Hepatocyte (in vitro differentiated cells): Measurements from ENCODE around the gene SPATS2. TPM values are rescaled to one million over a fixed set of nuclear protein-coding genes. Genes with fewer than 3 reads are reported as not detected.

Source experiments
- DNase-seq: peaks from one replicate; pipeline ENCODE4 v3.0.0-alpha.2; 2016; ENCODE audit warnings: low spot score
- H2AFZ ChIP-seq: fragments of 200-600 bp; sonication (generic); 2 replicates; pipeline ENCODE4 v1.6.0; 2016; ENCODE audit warnings: antibody characterized with exemption, mild to moderate bottlenecking
- H3K27ac ChIP-seq: fragments of 200-600 bp; sonication (generic); 2 replicates; pipeline ENCODE4 v1.5.1; 2016; ENCODE audit warnings: mild to moderate bottlenecking
- H3K27me3 ChIP-seq: fragments of 200-600 bp; sonication (generic); 2 replicates; pipeline ENCODE4 v1.6.1; 2016
- H3K36me3 ChIP-seq: fragments of 200-600 bp; sonication (generic); replicated peaks from 2 replicates; pipeline ENCODE4 v1.5.1; 2016; ENCODE audit warnings: low read depth; ENCODE audit not compliant: insufficient read depth
- H3K4me1 ChIP-seq: fragments of 200-600 bp; sonication (generic); 2 replicates; pipeline ENCODE4 v1.5.1; 2016; ENCODE audit warnings: mild to moderate bottlenecking, moderate library complexity; ENCODE audit not compliant: insufficient read depth
- H3K4me2 ChIP-seq: fragments of 200-600 bp; sonication (generic); 2 replicates; pipeline ENCODE4 v1.6.0; 2016
- H3K4me3 ChIP-seq: fragments of 200-600 bp; sonication (generic); 2 replicates; pipeline ENCODE4 v1.5.1; 2016; ENCODE audit warnings: mild to moderate bottlenecking
- H3K79me2 ChIP-seq: fragments of 200-600 bp; sonication (generic); 2 replicates; pipeline ENCODE4 v1.6.0; 2017; ENCODE audit warnings: mild to moderate bottlenecking
- H3K9me2 ChIP-seq: fragments of 200-600 bp; sonication (generic); replicated peaks from 2 replicates; pipeline ENCODE4 v1.6.0; 2017; ENCODE audit warnings: mild to moderate bottlenecking; ENCODE audit not compliant: insufficient read depth
- H3K9me3 ChIP-seq: fragments of 200-600 bp; sonication (generic); 2 replicates; pipeline ENCODE4 v1.5.1; 2016; ENCODE audit warnings: low read depth, mild to moderate bottlenecking
- H4K20me1 ChIP-seq: fragments of 200-600 bp; sonication (generic); 2 replicates; pipeline ENCODE4 v1.6.0; 2016; ENCODE audit warnings: mild to moderate bottlenecking; ENCODE audit not compliant: insufficient read depth, poor library complexity, severe bottlenecking
- CTCF ChIP-seq: fragments of 200-600 bp; sonication (generic); IDR thresholded peaks from 2 replicates; pipeline ENCODE4 v1.5.1; 2016; ENCODE audit warnings: antibody characterized with exemption, mild to moderate bottlenecking; ENCODE audit not compliant: poor library complexity
- EZH2 ChIP-seq: fragments of 200-600 bp; sonication (generic); IDR thresholded peaks from 2 replicates; pipeline ENCODE4 v1.6.1; 2016; ENCODE audit warnings: antibody characterized with exemption, mild to moderate bottlenecking, borderline replicate concordance
- EZH2phosphoT487 ChIP-seq: fragments of 200-600 bp; sonication (generic); IDR thresholded peaks from one replicate; pipeline ENCODE4 v1.6.1; 2018; ENCODE audit warnings: antibody characterized with exemption, mild to moderate bottlenecking, low read depth, moderate library complexity; ENCODE audit not compliant: unreplicated experiment, severe bottlenecking
- WGBS: methylation state at CpG from one replicate; pipeline ENCODE4 v1.1.6; 2016; ENCODE audit warnings: low lambda C conversion rate; ENCODE audit errors: missing lambda C conversion rate; 5-methylcytosine and 5-hydroxymethylcytosine counted together
- polyA plus RNA-seq: library from polyadenylated mRNA; unstranded; fragments of >200 nt; fragmentation: Nextera tagmentation; extraction: Ambion mirVana; gene quantifications from 2 replicates; pipeline ENCODE4 v1.2.1, GENCODE V29; 2016
- total RNA-seq: library from RNA; depleted of rRNA; stranded (reverse); fragments of >200 nt; gene quantifications from 2 replicates; pipeline ENCODE4 v1.2.3, GENCODE V29; 2014

SPATS2 gene
- total and polyA plus RNA-seq, 2 experiments from 2014 or later: 24.9 to 39.8 TPM

GRCh38 chr12:49323524-49324097 is 43.7 kb upstream of the SPATS2 start:
- TF ChIP-seq EZH2phosphoT487: no peak
- TF ChIP-seq CTCF: no peak
- no peak for TF ChIP-seq EZH2
- Histone ChIP-seq H3K27ac (no peak overlapping the region), H3K9me3 (no peaks in the 10 kb centered on the region), H3K4me3 (peak overlapping the region; percentile 10), H2AFZ (peak overlapping the region; percentile 14), H3K79me2 (peaks cover 7% of the 10 kb centered on the region), H3K4me2 (peak overlapping the region; percentile 74), H4K20me1 (no peaks in the 10 kb centered on the region), H3K4me1 (peaks cover 5% of the 10 kb centered on the region), H3K27me3 (no peaks in the 10 kb centered on the region), H3K9me2 (no peaks in the 10 kb centered on the region), H3K36me3 (no peaks in the 10 kb centered on the region)
- 10% methylated on average over 19 of the region's 19 CpGs for WGBS
- DNase-seq: peak; percentile 5

- TF ChIP-seq CTCF (no peak), EZH2phosphoT487 (no peak)
- Histone ChIP-seq H4K20me1 (no peaks in the 10 kb centered on the region), H3K4me1 (peaks cover 5% of the 10 kb centered on the region), H3K4me2 (no peak overlapping the region), H3K9me2 (no peaks in the 10 kb centered on the region), H3K36me3 (no peaks in the 10 kb centered on the region), H3K4me3 (no peak overlapping the region), H3K79me2 (peaks cover 7% of the 10 kb centered on the region), H3K9me3 (no peaks in the 10 kb centered on the region), H3K27ac (no peak overlapping the region), H2AFZ (no peak overlapping the region), H3K27me3 (no peaks in the 10 kb centered on the region)
- no peak for DNase-seq
- 97% methylated on average over 6 of the region's 6 CpGs for WGBS
Observed at GRCh38 chr12:49325606-49326005, 41.7 kb upstream of the SPATS2 start.

- Histone ChIP-seq H3K4me2 (no peak overlapping the region), H3K79me2 (peaks cover 7% of the 10 kb centered on the region), H4K20me1 (no peaks in the 10 kb centered on the region), H2AFZ (no peak overlapping the region), H3K27ac (no peak overlapping the region), H3K9me3 (no peaks in the 10 kb centered on the region), H3K27me3 (no peaks in the 10 kb centered on the region), H3K4me1 (peaks cover 12% of the 10 kb centered on the region), H3K4me3 (no peak overlapping the region), H3K36me3 (no peaks in the 10 kb centered on the region), H3K9me2 (no peaks in the 10 kb centered on the region)
- DNase-seq: no peak
- TF ChIP-seq EZH2 (no peak), CTCF (no peak), EZH2phosphoT487 (no peak)
Observed at GRCh38 chr12:49327368-49327767, 39.9 kb upstream of the SPATS2 start.

- H3K4me1 ChIP-seq: peaks cover 15% of the 10 kb centered on the region
- H2AFZ ChIP-seq: no peak overlapping the region
- H3K4me3 ChIP-seq: no peak overlapping the region
- H3K79me2 ChIP-seq: peaks cover 7% of the 10 kb centered on the region
- no peak for TF ChIP-seq EZH2phosphoT487
- TF ChIP-seq CTCF: no peak
- TF ChIP-seq EZH2: no peak
- no peak for DNase-seq
- no peaks in the 10 kb centered on the region for H3K27me3 ChIP-seq
- no peak overlapping the region for H3K27ac ChIP-seq
- H3K4me2 ChIP-seq: no peak overlapping the region
- H3K36me3 ChIP-seq: no peaks in the 10 kb centered on the region
- H3K9me2 ChIP-seq: no peaks in the 10 kb centered on the region
- no peaks in the 10 kb centered on the region for H3K9me3 ChIP-seq
- H4K20me1 ChIP-seq: no peaks in the 10 kb centered on the region
- 98% methylated on average over 2 of the region's 2 CpGs for WGBS
Observed at GRCh38 chr12:49327887-49328286, 39.4 kb upstream of the SPATS2 start.
